ENCODE measurements around the gene EXD3. TPM values are rescaled to one million over a fixed set of nuclear protein-coding genes. Genes with fewer than 3 reads are reported as not detected.

Gene EXD3
- total and polyA plus RNA-seq, 2 experiments from 2014 or later: 32.3 to 72.1 TPM

GRCh38 chr9:137403269-137403668 is 19.7 kb downstream of the EXD3 start:
- no peak overlapping the region for H3K4me3 ChIP-seq
- no peak for TF ChIP-seq CTCF (IDR thresholded peaks at IDR 0.05; ENCODE audit: low read depth, low read length)
- H3K9me3 ChIP-seq (ENCODE audit: low read depth): no peaks in the 10 kb centered on the region
- DNase-seq (ENCODE audit: low read depth in 1 of 2, low spot score in 1 of 2): no peak
- no peaks in the 10 kb centered on the region for H3K36me3 ChIP-seq
- no peak overlapping the region for H3K27ac ChIP-seq
- no peaks in the 10 kb centered on the region for H3K4me1 ChIP-seq (ENCODE audit: low read depth)
- no peaks in the 10 kb centered on the region for H3K27me3 ChIP-seq

- DNase-seq (ENCODE audit: low read depth in 1 of 2, low spot score in 1 of 2): no peak
- TF ChIP-seq CTCF (IDR thresholded peaks at IDR 0.05; ENCODE audit: low read depth, low read length): no peak
These were observed 20.2 kb downstream of the EXD3 start for GRCh38 chr9:137402746-137403145.

GRCh38 chr9:137398561-137399468 is 24.1 kb downstream of the EXD3 start:
- Histone ChIP-seq H3K4me3 (no peak overlapping the region), H3K27me3 (no peaks in the 10 kb centered on the region), H3K4me1 (ENCODE audit: low read depth) (no peaks in the 10 kb centered on the region), H3K36me3 (no peaks in the 10 kb centered on the region), H3K27ac (no peak overlapping the region), H3K9me3 (ENCODE audit: low read depth) (no peaks in the 10 kb centered on the region)
- no peak for TF ChIP-seq CTCF (IDR thresholded peaks at IDR 0.05; ENCODE audit: low read depth, low read length)
- DNase-seq (ENCODE audit: low read depth in 1 of 2, low spot score in 1 of 2): no peak

More at GRCh38 chr9:137402746-137403145, 20.2 kb downstream of the EXD3 start:
- Histone ChIP-seq H3K27ac (no peak overlapping the region), H3K36me3 (no peaks in the 10 kb centered on the region), H3K4me1 (ENCODE audit: low read depth) (no peaks in the 10 kb centered on the region), H3K4me3 (no peak overlapping the region), H3K9me3 (ENCODE audit: low read depth) (no peaks in the 10 kb centered on the region), H3K27me3 (no peaks in the 10 kb centered on the region)

- Histone ChIP-seq H3K4me3 (no peak overlapping the region), H3K27me3 (no peaks in the 10 kb centered on the region), H3K27ac (no peak overlapping the region), H3K4me1 (ENCODE audit: low read depth) (no peaks in the 10 kb centered on the region), H3K9me3 (ENCODE audit: low read depth) (no peaks in the 10 kb centered on the region), H3K36me3 (no peaks in the 10 kb centered on the region)
- DNase-seq (ENCODE audit: low read depth in 1 of 2, low spot score in 1 of 2): no peak
- no peak for TF ChIP-seq CTCF (IDR thresholded peaks at IDR 0.05; ENCODE audit: low read depth, low read length)
These were observed 25.1 kb downstream of the EXD3 start for GRCh38 chr9:137397675-137398423.

GRCh38 chr9:137396634-137397367 is 26.2 kb downstream of the EXD3 start:
- no peak for TF ChIP-seq CTCF (IDR thresholded peaks at IDR 0.05; ENCODE audit: low read depth, low read length)
- H3K27ac ChIP-seq: no peak overlapping the region

More at GRCh38 chr9:137396634-137397367, 26.2 kb downstream of the EXD3 start:
- no peaks in the 10 kb centered on the region for H3K9me3 ChIP-seq (ENCODE audit: low read depth)
- no peaks in the 10 kb centered on the region for H3K27me3 ChIP-seq
- no peak for DNase-seq (ENCODE audit: low read depth in 1 of 2, low spot score in 1 of 2)
- no peaks in the 10 kb centered on the region for H3K4me1 ChIP-seq (ENCODE audit: low read depth)
- H3K36me3 ChIP-seq: no peaks in the 10 kb centered on the region
- H3K4me3 ChIP-seq: no peak overlapping the region

All from cardiac muscle cell (in vitro differentiated cells and primary cell).